Pancreas (tissue), 10 donors: Measurements from ENCODE around the gene TFAP2B. TPM values are rescaled to one million over a fixed set of nuclear protein-coding genes. Genes with fewer than 3 reads are reported as not detected.

Experiments
- ATAC-seq, 4 donors: fragments of 200-7000 bp; cut with Tn5 transposase; one replicate each; pipeline versions ENCODE4 v1.8.0 to v1.9.1; 2020; ENCODE audit warnings: mild to moderate bottlenecking in 4 of 4, moderate library complexity in 4 of 4
- DNase-seq, 6 donors: peaks; one replicate each; pipeline ENCODE4 v3.0.0-alpha.2; 2020
- FAIRE-seq: peaks from 2 replicates; lab custom pipeline; 2012; peaks lifted over from hg19 to GRCh38; lab: Jason Lieb, UNC
- H3K27ac ChIP-seq, 4 donors: fragments of 200-600 bp; sonication (generic); 1 replicate in 3 of 4; 2 replicates in 1 of 4; pipeline versions ENCODE4 v1.5.0 to v1.8.0; 2020
- H3K27me3 ChIP-seq, 4 donors: fragments of 200-600 bp; one replicate each; pipeline ENCODE4 v1.8.0; 2021
- H3K36me3 ChIP-seq, 3 donors: fragments of 200-600 bp; sonication (generic) in 1 of 3; one replicate each; pipeline versions ENCODE4 v1.5.0 to v1.8.0; 2020 to 2021
- H3K4me1 ChIP-seq, 3 donors: fragments of 200-600 bp; one replicate each; pipeline ENCODE4 v1.8.0; 2021
- H3K4me3 ChIP-seq, 4 donors: fragments of 200-600 bp; sonication (generic) in 2 of 4; one replicate each; pipeline versions ENCODE4 v1.5.0 to v1.8.0; 2020 to 2021
- H3K9me3 ChIP-seq, 4 donors: fragments of 200-600 bp; one replicate each; pipeline ENCODE4 v1.8.0; 2021
- WGBS, 2 donors: extraction: QIAGEN DNeasy Blood & Tissue Kit; methylation state at CpG; one replicate each; pipeline ENCODE4 v1.1.7; 2013; 5-methylcytosine and 5-hydroxymethylcytosine counted together
- intact Hi-C, 3 donors: fragments of 100-400 bp; cut with DNase I; formaldehyde crosslinking; loops; one replicate each; pipeline versions ENCODE4 v1.11.1 to v1.14.2; 2022
- polyA plus RNA-seq, 2 donors: library from polyadenylated mRNA; stranded (reverse); fragments of 200-250 nt; gene quantifications; one replicate each; pipeline ENCODE4 v1.2.3, GENCODE V29; 2013
- total RNA-seq, 6 donors: library from RNA; stranded (reverse); fragmentation: NEBNext Ultra II Directional in 4 of 6; extraction: Animal tissue kit (Norgen Biotek cat#: 25700) in 4 of 6; gene quantifications; one replicate each; pipeline versions ENCODE4 v1.2.1 to v1.2.4, GENCODE V29; 2021 to 2023
- TF ChIP-seq, protein P1 (sequence below), 4 donors: fragments of 200-600 bp; sonication (generic) in 3 of 4; IDR thresholded peaks; one replicate each; pipeline versions ENCODE4 v1.5.0 to v1.8.0; 2021; ENCODE audit warnings: antibody characterized with exemption in 4 of 4
- donor health status: healthy with polysubstance abuse.
- donor health status: DM: no; HTN: no; CAD: no; lungs with moderate emphysema.
- donor health status: DM: no; HTN: no; CAD: no.
- donor health status: control.
- donor health status: control.
- donor health status: Bipolar disorder and iron deficiency.
- donor health status: DM: yes; HTN: yes; CAD: no.
- donor health status: DM: no; HTN: no; CAD: no.
- donor health status: DM: no; HTN: no; CAD: no.
- donor health status: DM: yes; HTN: yes; CAD: no.

TFAP2B gene
- total and polyA plus RNA-seq, 8 donors, result not detected

DNA sequence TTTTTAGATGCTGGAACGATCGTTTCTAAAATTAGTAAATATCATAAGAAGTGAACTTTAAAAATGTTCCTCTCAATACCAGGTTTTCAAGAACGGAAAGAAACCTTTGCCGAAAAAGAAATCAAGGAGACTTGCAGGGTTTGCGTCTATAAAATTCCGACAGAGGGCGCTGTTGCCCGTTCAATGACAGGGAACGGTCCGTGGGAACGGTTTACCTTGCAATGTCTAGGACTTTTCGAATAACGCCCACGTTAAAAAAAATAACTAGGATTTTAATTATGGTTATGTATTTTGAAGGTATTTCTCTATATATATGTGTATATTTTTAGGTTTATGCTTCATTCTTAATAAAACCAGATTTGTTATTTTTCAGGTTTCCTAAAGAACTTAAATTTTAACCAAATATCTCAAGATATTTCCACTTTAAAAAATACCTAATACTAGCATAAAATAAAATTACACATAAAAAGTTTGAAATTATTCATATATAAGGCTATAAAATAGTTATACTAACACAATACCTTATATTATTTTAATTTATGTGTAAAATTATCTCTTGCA, 2.5 kb upstream of the TFAP2B start:
- WGBS, 2 donors, result 1% methylated on average over 14 of the region's 14 CpGs
- H3K27ac ChIP-seq, result no peak overlapping the region
- TF ChIP-seq, protein P1, sequence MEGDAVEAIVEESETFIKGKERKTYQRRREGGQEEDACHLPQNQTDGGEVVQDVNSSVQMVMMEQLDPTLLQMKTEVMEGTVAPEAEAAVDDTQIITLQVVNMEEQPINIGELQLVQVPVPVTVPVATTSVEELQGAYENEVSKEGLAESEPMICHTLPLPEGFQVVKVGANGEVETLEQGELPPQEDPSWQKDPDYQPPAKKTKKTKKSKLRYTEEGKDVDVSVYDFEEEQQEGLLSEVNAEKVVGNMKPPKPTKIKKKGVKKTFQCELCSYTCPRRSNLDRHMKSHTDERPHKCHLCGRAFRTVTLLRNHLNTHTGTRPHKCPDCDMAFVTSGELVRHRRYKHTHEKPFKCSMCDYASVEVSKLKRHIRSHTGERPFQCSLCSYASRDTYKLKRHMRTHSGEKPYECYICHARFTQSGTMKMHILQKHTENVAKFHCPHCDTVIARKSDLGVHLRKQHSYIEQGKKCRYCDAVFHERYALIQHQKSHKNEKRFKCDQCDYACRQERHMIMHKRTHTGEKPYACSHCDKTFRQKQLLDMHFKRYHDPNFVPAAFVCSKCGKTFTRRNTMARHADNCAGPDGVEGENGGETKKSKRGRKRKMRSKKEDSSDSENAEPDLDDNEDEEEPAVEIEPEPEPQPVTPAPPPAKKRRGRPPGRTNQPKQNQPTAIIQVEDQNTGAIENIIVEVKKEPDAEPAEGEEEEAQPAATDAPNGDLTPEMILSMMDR (IDR thresholded peaks at IDR 0.05), result peak; percentile 63 to 81 (median 70)
- no peaks in the 10 kb centered on the region for H3K36me3 ChIP-seq
- DNase-seq (peak; percentile 49 to 80 (median 64)), ATAC-seq (peak; percentile 81 to 93 (median 90)), FAIRE-seq (peak; percentile 95)
- peaks cover 2 to 27% (median 17%) of the 10 kb centered on the region in 4 donors for H3K27me3 ChIP-seq
- peak overlapping the region; percentile 4 to 45 (median 30) for H3K4me3 ChIP-seq
- no peaks in the 10 kb centered on the region for H3K9me3 ChIP-seq
- H3K4me1 ChIP-seq, result peaks cover 0 to 15% (median 0%) of the 10 kb centered on the region in 3 donors
- intact Hi-C loops, result loop anchor here in 1 of 3 donors (10.0 kb wide), 1 partner anchor 729 kb away; no protein-coding TSS in a partner anchor

DNA sequence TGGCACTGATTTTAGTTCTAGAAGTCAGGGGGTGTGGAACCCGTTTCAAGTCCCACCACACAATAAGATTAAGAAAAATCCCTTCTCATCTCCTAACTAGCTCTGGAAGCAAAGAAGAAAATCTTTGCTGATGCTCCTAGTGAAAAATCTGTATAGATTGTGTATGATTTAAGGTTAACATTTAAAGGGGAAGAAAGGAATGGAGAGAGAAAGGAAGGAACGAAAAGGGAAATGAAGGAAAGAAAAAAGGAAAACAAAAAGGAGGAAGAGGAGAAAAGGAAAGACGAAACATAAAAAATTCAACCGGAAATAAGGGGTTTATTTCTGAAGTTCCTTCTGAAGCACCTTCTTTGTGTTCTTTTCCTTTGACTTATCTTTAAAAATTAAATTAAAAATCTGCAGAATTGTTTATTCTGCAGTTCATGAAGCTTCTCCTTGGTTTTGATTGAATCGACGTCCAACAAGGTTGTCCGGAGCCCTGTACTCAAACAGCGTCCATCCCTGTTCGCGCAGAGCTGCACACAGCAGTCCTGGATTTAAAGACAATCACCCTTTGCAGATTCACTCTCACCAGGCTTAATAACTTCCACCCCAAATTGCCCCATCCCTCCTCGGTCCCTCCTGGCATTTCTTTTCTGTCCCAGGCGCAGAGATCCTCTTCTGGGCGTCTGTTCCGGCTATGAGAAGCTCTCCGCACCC, 1.6 kb upstream of the TFAP2B start:
- Histone ChIP-seq H3K27me3 (peaks cover 6 to 34% (median 20%) of the 10 kb centered on the region in 4 donors), H3K27ac (no peak overlapping the region), H3K4me1 (peaks cover 0 to 15% (median 0%) of the 10 kb centered on the region in 3 donors), H3K36me3 (no peaks in the 10 kb centered on the region), H3K4me3 (no peak overlapping the region), H3K9me3 (no peaks in the 10 kb centered on the region)
- no peak for ATAC-seq
- TF ChIP-seq, protein P1 (IDR thresholded peaks at IDR 0.05), result no peak
- intact Hi-C loops, result loop anchor here in 1 of 3 donors (10.0 kb wide), 1 partner anchor 728 kb away; no protein-coding TSS in a partner anchor
- FAIRE-seq, result no peak
- 10% methylated on average over 15 of the region's 15 CpGs for WGBS, 2 donors
- DNase-seq, result no peak

DNA sequence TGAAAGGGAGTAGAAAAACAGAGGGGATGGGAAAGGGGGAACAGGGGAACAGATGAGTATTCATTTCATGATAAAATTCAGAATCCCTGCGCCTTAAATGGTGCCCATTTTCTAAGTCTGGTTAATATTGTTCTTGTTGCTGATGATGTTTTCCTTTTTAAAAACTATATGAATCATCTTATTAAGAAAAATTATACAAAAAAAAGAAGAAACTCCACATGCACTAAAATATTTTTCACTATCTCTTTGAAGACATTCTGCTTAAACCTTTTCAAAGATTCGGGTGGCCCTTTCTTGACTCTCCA, 1.1 kb upstream of the TFAP2B start:
- H3K27ac ChIP-seq, result no peak overlapping the region
- no peaks in the 10 kb centered on the region for H3K36me3 ChIP-seq
- peaks cover 6 to 39% (median 22%) of the 10 kb centered on the region in 4 donors for H3K27me3 ChIP-seq
- TF ChIP-seq, protein P1 (IDR thresholded peaks at IDR 0.05), result no peak
- DNase-seq, result no peak
- no peak for FAIRE-seq
- 23 to 28% methylated on average over 2 of the region's 2 CpGs for WGBS, 2 donors
- H3K4me3 ChIP-seq, result no peak overlapping the region
- H3K9me3 ChIP-seq, result no peaks in the 10 kb centered on the region
- no peak for ATAC-seq
- intact Hi-C loops, result loop anchor here in 1 of 3 donors (10.0 kb wide), 1 partner anchor 727 kb away; no protein-coding TSS in a partner anchor
- H3K4me1 ChIP-seq, result peaks cover 0 to 15% (median 0%) of the 10 kb centered on the region in 3 donors

DNA sequence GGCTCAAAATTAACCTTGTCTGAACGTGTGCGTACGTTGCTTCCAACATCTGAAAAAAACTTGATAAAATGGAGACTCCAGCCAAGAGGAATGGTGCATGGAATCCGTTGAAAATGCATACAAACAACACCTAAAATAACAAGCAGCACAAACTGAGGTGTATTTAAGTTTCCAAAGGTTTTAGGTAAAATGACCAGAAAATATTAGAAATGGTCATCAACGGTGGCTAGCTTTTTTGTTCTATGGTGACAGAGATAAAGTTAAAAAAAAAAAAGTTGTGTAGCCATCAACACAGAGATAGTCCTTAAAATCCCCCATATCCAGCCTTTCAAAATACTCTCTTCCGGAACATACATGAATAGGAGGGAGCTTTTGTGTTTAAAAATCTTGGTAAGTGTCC, 651 bp upstream of the TFAP2B start:
- DNase-seq (no peak), ATAC-seq (no peak), FAIRE-seq (no peak)
- Histone ChIP-seq H3K36me3 (no peaks in the 10 kb centered on the region), H3K4me1 (peaks cover 0 to 15% (median 0%) of the 10 kb centered on the region in 3 donors), H3K4me3 (no peak overlapping the region), H3K9me3 (no peaks in the 10 kb centered on the region), H3K27me3 (peaks cover 6 to 43% (median 22%) of the 10 kb centered on the region in 4 donors), H3K27ac (no peak overlapping the region)
- intact Hi-C loops, result loop anchor here in 1 of 3 donors (10.0 kb wide), 1 partner anchor 727 kb away; no protein-coding TSS in a partner anchor
- TF ChIP-seq, protein P1 (IDR thresholded peaks at IDR 0.05), result no peak
- WGBS, 2 donors, result 9 to 11% methylated on average over 6 of the region's 6 CpGs
